ENCODE results near the gene TMEM192. TPM values are rescaled to one million over a fixed set of nuclear protein-coding genes. Genes with fewer than 3 reads are reported as not detected.

Gene TMEM192
- total and polyA plus RNA-seq, 12 donors = 4.5 to 23.1 (median 16.6) TPM

DNA sequence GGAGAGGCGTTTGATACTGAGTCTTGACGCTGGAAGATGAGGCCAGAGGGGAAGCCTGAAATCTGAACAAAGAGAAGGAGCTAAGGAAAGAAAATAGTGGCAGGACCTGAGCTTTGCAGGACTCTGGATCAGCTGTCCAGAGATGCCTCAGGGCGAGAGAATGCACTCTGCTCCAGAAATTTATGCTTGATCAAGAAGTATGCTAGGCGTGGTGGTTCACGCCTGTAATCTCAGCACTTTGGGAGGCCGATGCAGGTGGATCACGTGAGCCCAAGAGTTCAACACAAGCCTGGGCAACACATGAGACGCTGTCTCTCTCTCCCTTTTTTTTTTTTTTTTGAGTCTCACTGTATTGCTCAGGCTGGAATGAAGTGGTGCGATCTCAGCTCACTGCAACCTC lies 57.1 kb downstream of the TMEM192 start:
- WGBS, 2 donors = 84 to 92% methylated on average over 9 of the region's 9 CpGs
- TF ChIP-seq, protein P1, sequence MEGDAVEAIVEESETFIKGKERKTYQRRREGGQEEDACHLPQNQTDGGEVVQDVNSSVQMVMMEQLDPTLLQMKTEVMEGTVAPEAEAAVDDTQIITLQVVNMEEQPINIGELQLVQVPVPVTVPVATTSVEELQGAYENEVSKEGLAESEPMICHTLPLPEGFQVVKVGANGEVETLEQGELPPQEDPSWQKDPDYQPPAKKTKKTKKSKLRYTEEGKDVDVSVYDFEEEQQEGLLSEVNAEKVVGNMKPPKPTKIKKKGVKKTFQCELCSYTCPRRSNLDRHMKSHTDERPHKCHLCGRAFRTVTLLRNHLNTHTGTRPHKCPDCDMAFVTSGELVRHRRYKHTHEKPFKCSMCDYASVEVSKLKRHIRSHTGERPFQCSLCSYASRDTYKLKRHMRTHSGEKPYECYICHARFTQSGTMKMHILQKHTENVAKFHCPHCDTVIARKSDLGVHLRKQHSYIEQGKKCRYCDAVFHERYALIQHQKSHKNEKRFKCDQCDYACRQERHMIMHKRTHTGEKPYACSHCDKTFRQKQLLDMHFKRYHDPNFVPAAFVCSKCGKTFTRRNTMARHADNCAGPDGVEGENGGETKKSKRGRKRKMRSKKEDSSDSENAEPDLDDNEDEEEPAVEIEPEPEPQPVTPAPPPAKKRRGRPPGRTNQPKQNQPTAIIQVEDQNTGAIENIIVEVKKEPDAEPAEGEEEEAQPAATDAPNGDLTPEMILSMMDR (IDR thresholded peaks at IDR 0.05) = no peak
- intact Hi-C loops (cut with DNase I) = no loop called here

DNA sequence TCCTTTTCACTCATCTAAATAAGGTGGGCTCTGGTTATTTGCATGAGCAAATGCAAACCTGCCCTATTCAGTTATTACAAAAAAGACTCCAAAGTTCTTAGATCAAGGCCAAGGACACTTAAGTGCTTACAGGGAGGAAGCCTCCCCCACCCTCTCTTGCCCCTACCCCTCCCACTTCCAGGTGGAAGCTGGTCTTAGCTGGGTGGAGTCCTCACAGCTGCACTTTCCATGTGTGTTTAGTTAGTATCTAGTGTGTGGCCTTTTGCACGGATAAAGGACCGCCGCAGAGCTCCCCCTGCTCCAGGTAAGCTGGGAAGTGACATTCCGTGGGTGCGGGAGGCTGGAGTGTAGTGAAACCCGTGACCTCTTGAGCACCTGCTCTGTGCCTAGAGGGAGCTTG lies 59.0 kb downstream of the TMEM192 start, which contains the start of gene TRIM75:
Gene TRIM75, plus strand, starts transcription at position 222 of the 400 bp plus-strand sequence. CDS start 5,282 bp downstream, outside the sequence.
- Histone ChIP-seq H3K27me3 (peaks cover 0 to 11% (median 0%) of the 10 kb centered on the region in 7 donors), H3K36me3 (no peaks in the 10 kb centered on the region), H3K9me3 (no peaks in the 10 kb centered on the region), H3K27ac (no peak within 1 kb of the TSS), H3K4me1 (no peaks in the 10 kb centered on the region), H3K4me3 (no peak within 1 kb of the TSS)
- TF ChIP-seq, protein P1 (IDR thresholded peaks at IDR 0.05) = no peak
- intact Hi-C loops (cut with DNase I) = no loop called here
- ATAC-seq (no peak), DNase-seq (no peak)
- WGBS, 2 donors = 77 to 82% methylated on average over 6 of the region's 6 CpGs

More for the DNA sequence above, 57.1 kb downstream of the TMEM192 start:
- Histone ChIP-seq H3K4me1 (peaks cover 0 to 5% (median 0%) of the 10 kb centered on the region in 9 donors), H3K4me3 (no peak overlapping the region), H3K9me3 (no peaks in the 10 kb centered on the region), H3K27me3 (peaks cover 0 to 11% (median 0%) of the 10 kb centered on the region in 7 donors), H3K36me3 (no peaks in the 10 kb centered on the region), H3K27ac (no peak overlapping the region)
- no peak for DNase-seq
- no peak for ATAC-seq

DNA sequence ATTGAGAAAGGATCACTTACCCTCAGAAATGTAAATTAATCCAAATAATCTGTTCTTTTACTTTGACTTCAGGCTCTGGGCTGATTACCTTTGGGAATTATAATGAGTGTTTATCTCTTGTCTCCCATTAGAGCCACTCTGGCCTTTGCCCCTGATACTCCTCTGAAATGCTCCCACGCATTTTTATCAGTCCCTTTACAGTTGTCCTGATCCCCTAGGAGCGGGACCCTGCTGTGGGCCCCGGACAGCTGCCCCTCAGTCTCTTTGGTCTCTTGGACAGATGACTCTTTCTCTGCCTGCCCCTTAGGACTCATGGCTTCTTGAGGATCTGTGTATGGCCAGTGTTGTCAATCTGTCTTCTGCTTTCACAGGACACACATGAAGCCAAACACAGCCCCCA lies 60.0 kb downstream of the TMEM192 start:
- intact Hi-C loops (cut with DNase I) = no loop called here
- H3K9me3 ChIP-seq = no peaks in the 10 kb centered on the region
- H3K36me3 ChIP-seq = no peaks in the 10 kb centered on the region
- no peak overlapping the region for H3K4me3 ChIP-seq
- DNase-seq = no peak
- WGBS, 2 donors = 40 to 46% methylated on average over 3 of the region's 3 CpGs
- H3K27me3 ChIP-seq = peaks cover 0 to 11% (median 0%) of the 10 kb centered on the region in 7 donors
- H3K27ac ChIP-seq = no peak overlapping the region
- no peaks in the 10 kb centered on the region for H3K4me1 ChIP-seq
- TF ChIP-seq, protein P1 (IDR thresholded peaks at IDR 0.05) = no peak
- ATAC-seq = no peak

DNA sequence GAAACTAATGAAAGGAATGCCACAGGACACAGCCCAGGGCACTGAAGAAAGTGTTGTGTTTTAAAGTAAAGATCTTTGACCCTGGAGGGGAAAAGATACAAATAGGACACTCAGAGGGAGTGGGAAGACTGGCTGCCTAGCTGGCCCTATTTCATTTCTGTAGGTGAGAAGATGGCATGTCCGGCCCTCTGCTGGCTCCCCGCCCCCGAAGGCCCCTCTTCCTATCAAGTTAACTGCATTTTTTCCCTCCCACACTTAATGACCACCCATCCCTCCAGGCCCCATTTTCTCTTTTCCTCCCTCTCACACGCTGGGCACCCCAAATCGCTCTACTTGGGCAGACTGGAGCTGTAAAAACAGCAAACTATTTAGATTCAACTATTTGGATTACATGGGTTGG lies 64.5 kb downstream of the TMEM192 start:
- Histone ChIP-seq H3K9me3 (no peaks in the 10 kb centered on the region), H3K4me1 (no peaks in the 10 kb centered on the region), H3K27me3 (peaks cover 0 to 11% (median 3%) of the 10 kb centered on the region in 7 donors), H3K27ac (no peak overlapping the region), H3K4me3 (no peak overlapping the region), H3K36me3 (no peaks in the 10 kb centered on the region)
- intact Hi-C loops (cut with DNase I) = no loop called here
- DNase-seq = no peak
- TF ChIP-seq, protein P1 (IDR thresholded peaks at IDR 0.05) = no peak
- ATAC-seq = no peak
- 63 to 65% methylated on average over 5 of the region's 5 CpGs for WGBS, 2 donors

Measured in heart right ventricle (tissue), 16 donors.